GM21825 (cell line): ENCODE data around the gene MT1F.
"Not testable (repeated sequence)": the region's sequence is repeated elsewhere in the genome, so short reads cannot be mapped to it uniquely, and the experiment has no call there.

ENCODE experiments used
- ATAC-seq: cut with Tn5 transposase; IDR thresholded peaks from one replicate; pipeline ENCODE4 v1.9.1; 2021; ENCODE audit warnings: mild to moderate bottlenecking, moderate library complexity; ENCODE audit not compliant: unreplicated experiment

The MT1F gene

GRCh38 chr16:56669840-56670619 is 12.3 kb downstream of the MT1F start:
- ATAC-seq, result no peak

GRCh38 chr16:56670620-56670934 is 12.8 kb downstream of the MT1F start:
- ATAC-seq, result no peak

GRCh38 chr16:56671691-56672090 is 13.9 kb downstream of the MT1F start:
- ATAC-seq, result not testable (repeated sequence)

GRCh38 chr16:56672171-56672570 is 14.4 kb downstream of the MT1F start:
- ATAC-seq, result not testable (repeated sequence)

GRCh38 chr16:56672761-56673536 is 15.2 kb downstream of the MT1F start:
- ATAC-seq, result no peak

- no peak for ATAC-seq
Measured at GRCh38 chr16:56673921-56674320, 16.2 kb downstream of the MT1F start.

GRCh38 chr16:56674570-56674969 is 16.8 kb downstream of the MT1F start:
- ATAC-seq, result not testable (repeated sequence)

GRCh38 chr16:56675685-56676210 is 18.0 kb downstream of the MT1F start:
- ATAC-seq, result no peak

- no peak for ATAC-seq
Measured at GRCh38 chr16:56677474-56677873, 19.7 kb downstream of the MT1F start.

- no peak for ATAC-seq
Measured at GRCh38 chr16:56679078-56679730, 21.4 kb downstream of the MT1F start.

- no peak for ATAC-seq
Measured at GRCh38 chr16:56679818-56680217, 22.1 kb downstream of the MT1F start.

GRCh38 chr16:56681939-56682702 is 24.4 kb downstream of the MT1F start, which contains the start of gene MT1X:
Gene MT1X, plus strand, starts transcription at chr16:56682470. Its CDS starts 71 bp downstream, at chr16:56682541.
- ATAC-seq, result peak; percentile 95

- ATAC-seq, result no peak
Measured at GRCh38 chr16:56682703-56683397, 25.1 kb downstream of the MT1F start.

- ATAC-seq, result no peak
Measured at GRCh38 chr16:56683424-56684172, 25.8 kb downstream of the MT1F start.

GRCh38 chr16:56684256-56684925 is 26.6 kb downstream of the MT1F start:
- ATAC-seq, result no peak

GRCh38 chr16:56684926-56685590 is 27.3 kb downstream of the MT1F start:
- no peak for ATAC-seq

- ATAC-seq, result no peak
Measured at GRCh38 chr16:56686758-56687157, 29.0 kb downstream of the MT1F start.

GRCh38 chr16:56688762-56689161 is 31.0 kb downstream of the MT1F start:
- ATAC-seq, result no peak
